Measurements from ENCODE around the gene POU2AF3.

The POU2AF3 gene

GRCh38 chr11:111353776-111354600 lies 55.6 kb downstream of the POU2AF3 start:
- no peak for DNase-seq (ENCODE audit: low spot score)

DNA sequence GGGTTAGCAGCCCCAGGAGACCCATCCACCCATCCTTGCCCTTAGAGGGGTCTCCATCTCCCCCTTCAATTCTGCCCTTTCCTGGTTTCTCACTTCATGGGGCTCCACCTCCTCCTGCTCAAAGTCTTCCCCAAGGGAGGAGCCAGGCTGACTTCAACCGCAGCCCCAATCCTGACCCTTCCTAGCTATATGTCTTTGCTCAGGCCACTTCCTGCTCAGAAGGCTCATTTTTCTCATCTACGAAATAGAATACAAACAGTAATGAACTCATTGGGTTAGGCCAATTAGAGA lies 56.2 kb downstream of the POU2AF3 start:
- no peak for DNase-seq (ENCODE audit: low spot score)

- no peak for DNase-seq (ENCODE audit: low spot score)
These were observed 56.8 kb downstream of the POU2AF3 start for GRCh38 chr11:111355101-111355500.

GRCh38 chr11:111355956-111356659 lies 57.8 kb downstream of the POU2AF3 start:
- no peak for DNase-seq (ENCODE audit: low spot score)

- no peak for DNase-seq (ENCODE audit: low spot score)
These were observed 58.3 kb downstream of the POU2AF3 start for GRCh38 chr11:111356660-111357048.

DNA sequence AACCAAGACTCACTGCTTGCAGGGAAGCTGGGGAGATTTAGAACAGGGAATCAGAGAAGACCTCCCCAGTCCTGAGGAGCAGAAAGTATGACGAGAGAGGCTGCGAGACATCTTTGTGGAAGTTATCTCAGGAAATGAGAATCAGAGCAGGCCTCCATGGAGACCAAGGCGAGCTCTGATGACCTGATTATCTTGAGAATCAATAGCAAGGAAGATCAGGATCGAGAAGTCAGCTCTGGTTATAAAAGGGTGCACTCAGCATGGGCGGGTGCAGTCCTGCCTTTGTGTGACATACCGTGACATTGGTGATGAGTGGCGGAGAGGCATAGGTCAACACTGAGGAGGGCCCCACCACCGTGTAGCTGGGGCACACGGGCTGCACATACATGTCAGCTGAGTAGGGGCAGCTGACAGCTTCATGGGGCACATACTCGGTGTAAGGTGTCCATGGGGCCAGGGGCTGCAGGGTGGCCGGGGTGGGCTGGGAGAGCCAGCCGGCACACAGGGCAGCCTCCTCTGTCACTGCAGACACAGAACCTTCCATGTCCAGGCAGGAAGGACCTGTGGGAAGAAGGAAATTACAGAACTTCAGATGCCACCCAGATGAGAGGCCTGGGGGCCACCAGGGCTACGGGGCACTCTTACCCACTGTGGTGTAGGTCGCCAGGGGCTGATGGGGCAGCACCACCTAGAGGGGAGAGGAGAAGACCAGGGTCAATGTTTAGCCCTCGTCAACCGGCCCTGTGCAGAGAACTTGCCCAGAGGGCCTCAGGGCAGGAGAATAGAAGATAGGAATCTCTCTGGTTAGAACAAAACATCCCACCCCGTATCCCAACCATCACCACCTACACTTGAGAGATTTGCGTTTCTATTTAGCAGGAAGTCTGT lies 59.0 kb downstream of the POU2AF3 start:
- DNase-seq (ENCODE audit: low spot score) = no peak

Data from HuH-7.5 (cell line).